Erythroblast (primary cell): ENCODE results near the gene STARD10.
"Not testable (repeated sequence)": the region's sequence is repeated elsewhere in the genome, so short reads cannot be mapped to it uniquely, and the experiment has no call there.

Source experiments
- DNase-seq, 2 experiments: peaks; one replicate each; lab custom pipeline; 2025; lab: John Stamatoyannopoulos, UW
- GATA1 ChIP-seq: IDR thresholded peaks from 2 replicates; pipeline ENCODE4 v1.6.1; 2011; ENCODE audit warnings: low read depth, mild to moderate bottlenecking, control low read depth, low read length, moderate library complexity
- POLR2A ChIP-seq: IDR thresholded peaks from 2 replicates; pipeline ENCODE4 v1.6.1; 2011; ENCODE audit warnings: mild to moderate bottlenecking, low read length

STARD10 gene

GRCh38 chr11:72807021-72807693, 13.3 kb upstream of the STARD10 start:
- TF ChIP-seq POLR2A (no peak), GATA1 (no peak)
- no peak for DNase-seq

DNA sequence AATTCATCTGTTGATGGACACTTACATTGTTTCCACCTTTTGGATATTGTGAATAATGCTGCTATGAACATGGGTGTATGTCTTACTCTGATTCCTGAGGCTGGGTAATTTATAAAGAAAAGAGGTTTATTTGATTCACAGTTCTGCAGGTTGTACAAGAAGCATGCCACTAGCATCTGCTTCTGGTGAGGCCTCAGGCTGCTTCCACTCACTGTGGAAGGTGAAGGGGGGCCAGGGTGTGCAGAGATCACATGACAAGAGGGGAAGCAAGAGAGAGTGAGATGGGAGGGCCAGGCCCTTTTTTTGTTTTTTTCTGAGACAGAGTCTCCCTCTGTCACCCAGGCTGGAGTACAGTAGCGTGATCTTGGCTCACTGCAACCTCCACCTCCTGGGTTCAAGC, 12.5 kb upstream of the STARD10 start:
- DNase-seq = not testable (repeated sequence)

- DNase-seq = no peak
- no peak for TF ChIP-seq POLR2A
- TF ChIP-seq GATA1 = no peak
Observed at GRCh38 chr11:72805216-72805615, 11.4 kb upstream of the STARD10 start.

DNA sequence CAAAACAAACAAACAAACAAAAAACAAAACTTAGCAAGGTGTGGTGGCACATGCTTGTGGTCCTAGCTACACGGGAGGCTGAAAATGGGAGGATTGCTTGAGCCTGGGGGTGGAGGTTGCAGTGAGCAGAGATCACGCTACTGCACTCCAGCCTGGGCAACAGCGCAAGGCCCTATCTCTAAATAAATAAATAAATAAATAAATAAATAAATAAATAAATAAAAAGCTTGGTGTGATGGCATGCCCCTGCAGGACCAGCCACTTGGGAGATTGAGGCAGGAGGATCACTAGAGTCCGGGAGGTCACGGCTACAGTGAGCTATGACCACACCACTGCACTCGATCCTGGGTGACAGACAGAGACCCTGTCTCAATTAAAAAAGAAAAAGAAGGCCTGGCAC, 9.0 kb upstream of the STARD10 start:
- TF ChIP-seq GATA1 = no peak
- TF ChIP-seq POLR2A = no peak

DNA sequence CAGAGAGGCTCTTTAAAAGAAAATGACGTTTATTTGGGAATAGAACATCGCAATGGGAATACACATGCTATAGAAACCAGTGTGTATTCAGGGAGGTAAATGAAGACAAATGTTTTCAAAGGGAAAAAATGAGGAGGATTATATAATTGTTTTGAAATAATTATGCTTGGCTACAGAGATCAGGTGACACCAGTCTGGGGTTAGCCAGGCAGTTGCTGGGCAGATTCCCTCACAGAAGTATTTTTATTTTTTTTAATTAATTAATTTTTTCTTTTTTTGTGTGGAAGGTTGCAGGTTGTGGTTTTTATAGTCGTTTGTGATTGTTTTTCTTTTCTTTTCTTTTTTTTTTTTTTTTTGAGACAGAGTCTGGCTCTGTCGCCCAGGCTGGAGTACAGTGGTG, 5.6 kb upstream of the STARD10 start:
- no peak for TF ChIP-seq POLR2A
- no peak for TF ChIP-seq GATA1
- no peak for DNase-seq

More for the DNA sequence above, 9.0 kb upstream of the STARD10 start:
- DNase-seq = no peak

DNA sequence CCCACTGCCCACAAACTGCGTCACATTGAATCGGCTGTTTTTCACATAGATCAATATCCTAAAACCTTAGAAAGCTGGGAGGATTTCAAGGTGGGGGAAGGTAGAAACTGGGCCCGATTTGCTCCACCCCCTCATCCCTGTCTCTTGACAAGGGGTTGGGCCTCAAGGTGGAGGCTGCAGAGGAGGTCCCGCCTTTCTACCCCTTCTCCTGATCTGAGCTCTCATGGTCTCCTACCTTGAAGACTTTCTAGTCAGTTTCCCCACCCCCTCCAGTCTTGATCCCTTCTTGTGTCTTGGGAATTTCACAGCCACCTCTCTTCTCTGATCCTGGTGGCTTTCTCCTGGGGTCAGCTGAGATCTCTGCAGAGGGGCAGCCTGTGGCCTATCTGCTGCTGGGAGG, 4.5 kb upstream of the STARD10 start:
- DNase-seq = no peak
- TF ChIP-seq GATA1 (no peak), POLR2A (no peak)

DNA sequence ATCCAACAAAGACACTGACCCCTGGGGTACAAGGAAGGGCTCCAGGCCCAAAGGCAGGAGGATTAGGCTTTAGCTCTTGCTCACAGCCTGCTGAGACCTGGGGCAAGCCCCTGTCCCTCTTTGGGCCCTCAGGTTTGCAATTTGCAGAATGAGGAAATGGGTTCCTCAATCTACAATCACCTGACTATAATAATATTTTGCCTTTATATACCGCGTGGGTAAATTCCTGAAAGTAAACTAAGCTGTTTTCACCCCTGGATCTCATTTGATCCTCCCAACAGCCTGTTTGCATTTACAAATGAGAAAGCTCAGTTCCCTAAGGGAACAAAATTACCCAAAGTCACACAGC, 797 bp downstream of the STARD10 start:
- TF ChIP-seq POLR2A (no peak), GATA1 (no peak)
- DNase-seq = no peak

- DNase-seq = no peak
- TF ChIP-seq GATA1 (no peak), POLR2A (no peak)
Observed at GRCh38 chr11:72792437-72793021, 1.3 kb downstream of the STARD10 start.

DNA sequence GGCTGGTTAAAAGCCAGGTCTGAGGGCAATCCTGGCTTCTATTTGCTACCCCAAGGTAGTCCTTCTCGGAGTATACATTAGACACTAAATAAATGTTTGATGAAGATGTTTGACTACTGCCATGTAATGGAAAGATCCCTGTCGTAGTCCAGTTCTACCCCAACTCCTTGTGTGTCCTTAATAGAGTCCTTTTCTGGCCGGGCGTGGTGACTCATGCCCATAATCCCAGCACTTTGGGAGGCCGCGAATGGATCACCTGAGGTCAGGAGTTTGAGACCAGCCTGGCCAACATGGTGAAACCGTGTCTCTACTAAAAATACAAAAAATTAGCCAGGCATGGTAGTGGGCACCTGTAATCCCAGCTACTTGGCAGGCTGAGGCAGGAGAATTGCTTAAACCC, 2.6 kb downstream of the STARD10 start:
- not testable (repeated sequence) for DNase-seq

DNA sequence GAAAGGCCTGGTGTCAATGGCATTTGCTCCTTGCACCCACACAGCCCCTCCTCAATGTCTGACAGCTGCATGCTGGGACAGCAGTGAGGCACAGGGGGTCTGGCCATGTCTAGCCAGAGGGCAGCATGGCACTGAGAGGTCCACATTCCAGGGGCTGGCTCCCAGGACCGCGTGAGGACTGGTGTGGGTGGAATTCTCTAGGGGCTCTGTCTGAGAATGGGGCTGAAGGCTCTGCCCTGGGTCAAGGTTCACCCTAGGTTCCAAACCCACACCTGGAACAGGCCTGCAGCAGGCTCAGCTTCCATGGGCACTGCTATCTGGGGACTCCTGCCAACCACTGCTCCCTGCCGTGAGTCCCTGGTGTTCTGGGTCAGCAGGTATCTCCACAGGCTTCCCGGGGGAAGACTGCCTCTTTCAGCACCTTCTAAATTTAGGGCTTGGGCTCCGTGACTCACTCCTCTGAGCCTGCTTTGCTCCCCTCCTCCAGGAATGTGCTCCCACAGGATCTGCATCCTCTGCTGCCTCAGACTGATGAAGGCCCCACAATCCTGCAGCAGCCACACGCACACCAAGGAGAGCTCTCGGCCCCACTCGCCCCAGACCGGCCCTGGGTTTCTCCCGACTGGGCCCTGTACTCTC, 4.2 kb downstream of the STARD10 start:
- no peak for DNase-seq
- TF ChIP-seq GATA1 (no peak), POLR2A (no peak)

DNA sequence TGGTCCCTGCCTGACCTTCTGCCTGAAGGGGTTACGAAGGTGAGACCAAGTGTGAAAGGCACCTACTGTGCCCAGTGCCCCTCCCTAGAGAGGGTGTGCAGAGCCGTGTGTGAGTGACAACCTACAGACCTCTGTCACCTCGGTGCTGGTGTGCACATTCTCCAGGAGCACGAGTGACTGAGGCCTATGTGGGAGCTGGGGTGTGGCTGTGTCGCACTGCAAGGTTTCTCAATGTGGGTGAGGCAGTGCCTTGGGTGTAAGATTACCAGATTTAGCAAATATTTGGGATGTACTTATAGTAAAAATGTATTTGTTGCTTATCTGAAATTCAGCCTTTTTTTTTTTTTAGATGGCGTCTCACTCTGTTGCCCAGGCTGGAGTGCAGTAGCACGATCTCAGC, 5.6 kb downstream of the STARD10 start:
- no peak for DNase-seq
- no peak for TF ChIP-seq GATA1
- no peak for TF ChIP-seq POLR2A

DNA sequence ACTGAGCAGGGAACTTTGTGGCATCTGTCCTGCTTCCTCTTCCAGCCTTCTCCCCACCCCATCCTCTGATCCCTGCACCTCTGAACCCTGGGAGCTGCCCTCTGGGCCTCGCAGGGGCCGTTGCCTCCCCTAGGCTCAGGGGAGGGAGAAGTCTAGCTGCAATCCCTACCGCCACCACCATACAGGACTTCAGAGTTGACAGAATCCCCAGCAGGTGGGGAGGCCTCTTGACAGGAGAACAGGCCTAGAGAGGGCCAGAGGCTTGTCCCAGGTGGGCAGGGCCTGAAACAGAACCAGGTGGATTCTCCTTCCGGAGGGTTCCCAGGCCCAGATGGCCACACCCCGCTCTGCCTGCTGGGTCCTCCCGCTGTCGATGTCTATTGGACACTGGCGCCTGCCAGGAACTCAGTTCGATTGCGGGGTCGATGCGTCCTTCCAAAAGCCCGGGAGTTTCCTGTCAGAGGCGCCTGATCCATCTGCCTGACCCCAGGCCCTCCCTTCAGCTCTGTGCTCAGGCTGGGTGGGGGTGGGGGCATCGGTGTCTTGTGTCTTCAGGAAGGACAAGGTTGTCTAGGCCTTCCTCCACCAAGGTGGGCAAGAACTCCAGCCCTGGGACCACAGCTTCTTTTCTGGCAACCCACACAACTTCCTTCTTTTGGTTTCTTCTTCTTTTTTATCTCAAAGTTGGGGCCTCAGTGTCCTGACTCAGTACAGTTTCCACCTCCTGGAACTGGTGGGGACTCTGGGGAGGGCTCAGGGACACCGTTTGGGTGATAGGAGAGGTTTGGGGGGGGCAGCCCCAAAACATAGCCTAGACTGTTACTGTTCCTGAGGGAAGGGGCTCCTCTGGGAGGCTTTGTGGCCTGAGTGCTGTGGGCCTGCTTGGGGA, 6.4 kb downstream of the STARD10 start:
- peak; percentile 35 to 57 for DNase-seq
- no peak for TF ChIP-seq GATA1

DNA sequence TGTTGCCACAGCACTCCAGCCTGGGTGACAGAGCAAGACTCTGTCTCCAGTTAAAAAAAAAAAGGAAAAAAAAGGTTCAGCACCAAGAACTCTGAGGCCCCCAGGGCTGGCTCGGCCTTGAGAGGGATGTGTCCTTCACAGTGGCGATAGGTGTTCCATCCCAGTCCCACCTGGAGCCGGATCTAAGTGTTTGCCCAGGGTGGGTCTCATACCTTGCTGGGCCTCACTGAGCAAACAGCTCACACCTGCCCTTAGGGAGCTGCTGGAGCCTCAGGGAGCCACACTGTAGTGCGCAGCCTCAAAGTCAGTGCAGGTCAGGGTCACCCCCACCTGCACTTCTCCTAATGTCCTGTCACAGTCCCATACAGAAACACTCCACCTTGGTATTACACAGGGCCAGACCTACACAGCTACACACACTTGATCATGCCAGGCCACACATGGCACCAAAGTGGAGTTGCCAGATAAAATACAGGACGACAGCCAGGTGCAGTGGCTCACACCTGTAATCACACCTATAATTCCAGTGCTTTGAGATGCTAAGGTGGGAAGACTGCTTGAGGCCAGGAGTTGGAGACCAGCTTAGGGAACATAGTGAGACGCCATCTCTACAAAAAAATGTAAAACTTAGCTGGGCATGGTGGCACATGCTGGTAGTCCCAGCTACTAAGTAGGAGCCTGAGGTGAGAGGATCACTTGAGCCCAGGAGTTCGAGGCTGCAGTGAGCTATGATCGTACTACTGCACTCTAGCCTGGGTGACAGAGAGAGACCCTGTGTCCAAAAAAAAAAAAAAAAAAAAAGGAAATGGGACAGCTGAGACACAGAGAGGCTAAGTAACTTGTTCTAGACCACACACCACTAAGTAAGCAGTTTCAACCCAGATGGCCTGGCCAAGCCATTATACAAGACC, 7.3 kb downstream of the STARD10 start:
- TF ChIP-seq POLR2A = no peak
- no peak for TF ChIP-seq GATA1
- DNase-seq = no peak

- TF ChIP-seq GATA1 (no peak), POLR2A (no peak)
- no peak for DNase-seq
Observed at GRCh38 chr11:72784662-72785061, 9.2 kb downstream of the STARD10 start.
